ENCODE data around the gene POLR2H. TPM values are rescaled to one million over a fixed set of nuclear protein-coding genes. Genes with fewer than 3 reads are reported as not detected.

POLR2H gene
- total RNA-seq, 1 donor from 2014 or later: 90.5 TPM

GRCh38 chr3:184332370-184333090 lies 29.0 kb upstream of the POLR2H start:
- Mint-ChIP-seq H3K9me3 (ENCODE audit: low read depth) (no peaks in the 10 kb centered on the region), H3K27ac (no peak overlapping the region), H3K27me3 (peaks cover 2% of the 10 kb centered on the region), H3K36me3 (ENCODE audit: insufficient read depth) (peaks cover 34% of the 10 kb centered on the region), H3K4me3 (ENCODE audit: low read depth) (no peak overlapping the region), H3K4me1 (ENCODE audit: low read depth) (peaks cover 9% of the 10 kb centered on the region)
- no peak for TF ChIP-seq CTCF (IDR thresholded peaks at IDR 0.05; ENCODE audit: unreplicated experiment)
- DNase-seq (ENCODE audit: low spot score, unreplicated experiment): no peak

GRCh38 chr3:184333190-184333589 lies 28.3 kb upstream of the POLR2H start:
- TF ChIP-seq CTCF (IDR thresholded peaks at IDR 0.05; ENCODE audit: unreplicated experiment): no peak
- peaks cover 13% of the 10 kb centered on the region for H3K4me1 Mint-ChIP-seq (ENCODE audit: low read depth)
- H3K4me3 Mint-ChIP-seq (ENCODE audit: low read depth): no peak overlapping the region
- H3K36me3 Mint-ChIP-seq (ENCODE audit: insufficient read depth): peaks cover 30% of the 10 kb centered on the region
- no peak for DNase-seq (ENCODE audit: low spot score, unreplicated experiment)
- no peaks in the 10 kb centered on the region for H3K9me3 Mint-ChIP-seq (ENCODE audit: low read depth)
- peaks cover 8% of the 10 kb centered on the region for H3K27me3 Mint-ChIP-seq
- no peak overlapping the region for H3K27ac Mint-ChIP-seq

GRCh38 chr3:184333700-184334099 lies 27.8 kb upstream of the POLR2H start:
- Mint-ChIP-seq H3K27ac (peak overlapping the region; percentile 94), H3K9me3 (ENCODE audit: low read depth) (no peaks in the 10 kb centered on the region), H3K36me3 (ENCODE audit: insufficient read depth) (peaks cover 28% of the 10 kb centered on the region), H3K4me1 (ENCODE audit: low read depth) (peaks cover 13% of the 10 kb centered on the region), H3K27me3 (peaks cover 10% of the 10 kb centered on the region), H3K4me3 (ENCODE audit: low read depth) (no peak overlapping the region)
- TF ChIP-seq CTCF (IDR thresholded peaks at IDR 0.05; ENCODE audit: unreplicated experiment): no peak
- no peak for DNase-seq (ENCODE audit: low spot score, unreplicated experiment)

GRCh38 chr3:184334470-184335158 lies 26.9 kb upstream of the POLR2H start:
- Mint-ChIP-seq H3K27me3 (peaks cover 15% of the 10 kb centered on the region), H3K27ac (peak overlapping the region; percentile 94), H3K36me3 (ENCODE audit: insufficient read depth) (peaks cover 21% of the 10 kb centered on the region), H3K9me3 (ENCODE audit: low read depth) (no peaks in the 10 kb centered on the region), H3K4me3 (ENCODE audit: low read depth) (peak overlapping the region; percentile 34), H3K4me1 (ENCODE audit: low read depth) (peaks cover 15% of the 10 kb centered on the region)
- no peak for DNase-seq (ENCODE audit: low spot score, unreplicated experiment)
- TF ChIP-seq CTCF (IDR thresholded peaks at IDR 0.05; ENCODE audit: unreplicated experiment): no peak

- H3K9me3 Mint-ChIP-seq (ENCODE audit: low read depth): no peaks in the 10 kb centered on the region
- no peak for TF ChIP-seq CTCF (IDR thresholded peaks at IDR 0.05; ENCODE audit: unreplicated experiment)
Measured at GRCh38 chr3:184335291-184335660, 26.2 kb upstream of the POLR2H start.

More at GRCh38 chr3:184335291-184335660, 26.2 kb upstream of the POLR2H start:
- Mint-ChIP-seq H3K27ac (peak overlapping the region; percentile 96), H3K36me3 (ENCODE audit: insufficient read depth) (peaks cover 18% of the 10 kb centered on the region), H3K27me3 (peaks cover 15% of the 10 kb centered on the region), H3K4me1 (ENCODE audit: low read depth) (peaks cover 15% of the 10 kb centered on the region), H3K4me3 (ENCODE audit: low read depth) (peak overlapping the region; percentile 84)
- DNase-seq (ENCODE audit: low spot score, unreplicated experiment): no peak

Measured in progenitor cell of endocrine pancreas (in vitro differentiated cells).